Endothelial cell of umbilical vein (primary cell): ENCODE data around the gene LAMB1. TPM values are rescaled to one million over a fixed set of nuclear protein-coding genes. Genes with fewer than 3 reads are reported as not detected.

Experiments
- BruUV-seq: library from RNA; stranded (reverse); fragments of 400-500 nt; replicated peaks from 2 replicates; lab custom pipeline; 2021; lab: Mats Ljungman, UMichigan
- CTCF ChIA-PET: fragments of 300-600, 350-600 bp; sonication (Branson Sonifier 250); formaldehyde crosslinking; loops from one replicate; lab custom pipeline; 2021; ENCODE audit warnings: antibody characterized with exemption, inconsistent platforms; lab: Charles Lee
- POLR2A ChIA-PET: fragments of 300-600, 350-600 bp; sonication (Branson Sonifier 250); formaldehyde crosslinking; loops from one replicate; lab custom pipeline; 2021; ENCODE audit warnings: antibody characterized with exemption, inconsistent platforms; lab: Charles Lee
- DNase-seq: peaks from one replicate; pipeline ENCODE4 v3.0.0-alpha.2; 2011; ENCODE audit warnings: low read depth, low spot score
- FAIRE-seq: peaks from 2 replicates; lab custom pipeline; 2011; peaks lifted over from hg19 to GRCh38; lab: Jason Lieb, UNC
- H2AFZ ChIP-seq: 2 replicates; pipeline ENCODE4 v1.6.0; 2012; ENCODE audit warnings: low read depth, low read length, control low read depth, inconsistent platforms
- H3K27ac ChIP-seq: 2 replicates; pipeline ENCODE4 v1.5.1; 2011; ENCODE audit warnings: low read depth, mild to moderate bottlenecking, control low read depth, low read length, moderate library complexity; ENCODE audit not compliant: insufficient read depth
- H3K27me3 ChIP-seq, 2 experiments: 2 replicates each; pipeline versions ENCODE4 v1.6.0 to v1.6.1; 2011; ENCODE audit warnings: low read length in 2 of 2, mixed read lengths in 1 of 2; ENCODE audit not compliant: control insufficient read depth in 2 of 2, insufficient read depth in 2 of 2
- H3K36me3 ChIP-seq, 2 experiments: 2 replicates in 1 of 2; 3 replicates in 1 of 2; pipeline ENCODE4 v1.5.1; 2011; ENCODE audit warnings: low read length in 2 of 2, mild to moderate bottlenecking in 1 of 2, moderate library complexity in 1 of 2; ENCODE audit not compliant: control insufficient read depth in 2 of 2, insufficient read depth in 2 of 2; ENCODE audit errors: extremely low read depth in 1 of 2
- H3K4me1 ChIP-seq: 3 replicates; pipeline ENCODE4 v1.5.1; 2011; ENCODE audit warnings: mild to moderate bottlenecking, low read length; ENCODE audit not compliant: control insufficient read depth, insufficient read depth; ENCODE audit errors: extremely low read depth
- H3K4me2 ChIP-seq: 2 replicates; pipeline ENCODE4 v1.6.1; 2011; ENCODE audit warnings: low read length, control low read depth, mixed read lengths; ENCODE audit not compliant: insufficient read depth
- H3K4me3 ChIP-seq, 3 experiments: fragments of 200-600 bp in 1 of 3; sonication (generic), shearing (Covaris generic) in 1 of 3; replicated peaks in 1 of 3; 2 replicates each; pipeline ENCODE4 v1.5.1; 2011 to 2016; ENCODE audit warnings: control low read depth in 3 of 3, low read length in 3 of 3, mild to moderate bottlenecking in 2 of 3, inconsistent platforms in 1 of 3, low read depth in 1 of 3, moderate library complexity in 1 of 3; ENCODE audit not compliant: insufficient read depth in 1 of 3
- H3K79me2 ChIP-seq: 2 replicates; pipeline ENCODE4 v1.6.0; 2012; ENCODE audit warnings: low read length, inconsistent platforms; ENCODE audit not compliant: control insufficient read depth, insufficient read depth
- H3K9ac ChIP-seq: replicated peaks from 2 replicates; pipeline ENCODE3; 2011; ENCODE audit warnings: low read length, control low read depth; ENCODE audit not compliant: insufficient read depth; ENCODE audit errors: extremely low read depth
- H3K9me1 ChIP-seq: replicated peaks from 3 replicates; pipeline ENCODE4 v1.6.0; 2011; ENCODE audit warnings: mild to moderate bottlenecking, low read length; ENCODE audit not compliant: control insufficient read depth, insufficient read depth; ENCODE audit errors: extremely low read depth
- H3K9me3 ChIP-seq: replicated peaks from 2 replicates; pipeline ENCODE4 v1.5.1; 2012; ENCODE audit warnings: low read length, inconsistent platforms; ENCODE audit not compliant: control insufficient read depth, insufficient read depth
- H4K20me1 ChIP-seq: replicated peaks from 2 replicates; pipeline ENCODE3; 2011; ENCODE audit warnings: mild to moderate bottlenecking, low read length; ENCODE audit not compliant: control insufficient read depth, insufficient read depth; ENCODE audit errors: extremely low read depth
- CTCF ChIP-seq, 2 donors: IDR thresholded peaks; 1 replicate in 1 of 2; 2 replicates in 1 of 2; pipeline ENCODE4 v1.5.1; 2011; ENCODE audit warnings: low read length in 2 of 2, mild to moderate bottlenecking in 2 of 2, moderate library complexity in 2 of 2, control low read depth in 1 of 2, inconsistent platforms in 1 of 2, low read depth in 1 of 2; ENCODE audit not compliant: insufficient read depth in 1 of 2; ENCODE audit errors: extremely low read depth in 1 of 2
- GATA2 ChIP-seq: IDR thresholded peaks from 2 replicates; pipeline ENCODE4 v1.7.0; 2011; ENCODE audit warnings: low read depth, mild to moderate bottlenecking, moderate library complexity, mixed read lengths, low read length; ENCODE audit not compliant: insufficient read length, insufficient read depth
- JUN ChIP-seq: IDR thresholded peaks from 2 replicates; pipeline ENCODE4 v1.6.1; 2011; ENCODE audit warnings: borderline replicate concordance, low read depth; ENCODE audit not compliant: insufficient read length, insufficient read depth
- MAX ChIP-seq: IDR thresholded peaks from 2 replicates; pipeline ENCODE4 v1.6.1; 2011; ENCODE audit not compliant: insufficient read depth, insufficient read length
- MYC ChIP-seq: IDR thresholded peaks from one replicate; pipeline ENCODE4 v1.6.1; 2011; ENCODE audit warnings: mild to moderate bottlenecking, low read depth, low read length
- POLR2AphosphoS5 ChIP-seq: IDR thresholded peaks from 2 replicates; pipeline ENCODE4 v1.6.1; 2012; ENCODE audit warnings: low read depth, mild to moderate bottlenecking, control low read depth, low read length, moderate library complexity; ENCODE audit not compliant: insufficient read depth
- dilution Hi-C: fragments of 300-500 bp; cut with MboI; formaldehyde crosslinking; loops from one replicate; pipeline ENCODE4 v1.15.0; 2019; ENCODE audit warnings: low sequenced_read_pairs; ENCODE audit not compliant: extremely low pct_ligation_motif_present
- intact Hi-C: fragments of 100-400 bp; cut with micrococcal nuclease; formaldehyde crosslinking; loops from one replicate; pipeline ENCODE4 v1.10.0; 2022
- polyA plus RNA-seq, 4 experiments: library from polyadenylated mRNA; depleted of rRNA in 3 of 4; stranded (reverse) in 3 of 4; unstranded in 1 of 4; fragments of >200 nt; gene quantifications; 2 replicates each; pipeline versions ENCODE4 v1.2.1 to v1.2.3, GENCODE V29; 2011 to 2012; ENCODE audit warnings: missing spikeins in 1 of 4
- total RNA-seq: library from RNA; stranded (reverse); gene quantifications from 2 replicates; pipeline ENCODE4 v1.2.3, GENCODE V29; 2021

The LAMB1 gene
- total and polyA plus RNA-seq, 2 donors (not counting 3 experiments of a cell fraction or from before 2014, with no cell fraction given) = 588 to 703 TPM

GRCh38 chr7:107978815-107979408 is 24.0 kb downstream of the LAMB1 start:
- TF ChIP-seq CTCF (IDR thresholded peaks at IDR 0.05; ENCODE audit: extremely low read depth in 1 of 2, insufficient read depth in 1 of 2, low read depth in 1 of 2, low read length in 2 of 2) (no peak), MAX (no peak), JUN (no peak), GATA2 (no peak), POLR2AphosphoS5 (peak; percentile 9), MYC (no peak)
- FAIRE-seq (no peak), DNase-seq (no peak)
- no TSS peak for BruUV-seq
- no peaks in the 10 kb centered on the region for H3K27me3 ChIP-seq
- H3K4me1 ChIP-seq = peaks cover 23% of the 10 kb centered on the region
- H3K36me3 ChIP-seq = peaks cover 61 to 76% of the 10 kb centered on the region in 2 experiments
- ChIA-PET POLR2A (no interaction called here), CTCF (no interaction called here)
- H4K20me1 ChIP-seq = peaks cover 12% of the 10 kb centered on the region
- H3K4me3 ChIP-seq = no peak overlapping the region
- H3K27ac ChIP-seq = no peak overlapping the region
- intact Hi-C loops (no loop called here), dilution Hi-C loops (no loop called here)
- H2AFZ ChIP-seq = no peak overlapping the region
- H3K9me1 ChIP-seq = no peaks in the 10 kb centered on the region
- peaks cover 86% of the 10 kb centered on the region for H3K79me2 ChIP-seq
- H3K9ac ChIP-seq = no peak overlapping the region
- H3K9me3 ChIP-seq = no peaks in the 10 kb centered on the region
- no peak overlapping the region for H3K4me2 ChIP-seq
